CD4-positive, alpha-beta T cell (primary cell): ENCODE measurements around the gene NRF1. TPM values are rescaled to one million over a fixed set of nuclear protein-coding genes. Genes with fewer than 3 reads are reported as not detected.

ENCODE experiments used
- ATAC-seq: fragments of 200-7000 bp; cut with Tn5 transposase; one replicate; pipeline ENCODE4 v1.10.0; 2022; ENCODE audit warnings: mild to moderate bottlenecking; ENCODE audit not compliant: poor library complexity
- CTCF ChIA-PET: fragments of 350-600 bp; sonication (Branson Sonifier 250); formaldehyde crosslinking; loops from one replicate; lab custom pipeline; 2021; ENCODE audit warnings: antibody characterized with exemption, inconsistent platforms; lab: Charles Lee
- POLR2A ChIA-PET: fragments of 350-600 bp; sonication (Branson Sonifier 250); formaldehyde crosslinking; loops from one replicate; lab custom pipeline; 2021; ENCODE audit warnings: antibody characterized with exemption, inconsistent platforms; lab: Charles Lee
- DNase-seq, 14 experiments: peaks; one replicate each; pipeline ENCODE4 v3.0.0-alpha.2; 2013 to 2020; ENCODE audit warnings: mixed read lengths in 2 of 14
- H3K27ac ChIP-seq, 2 donors: one replicate each; pipeline versions ENCODE4 v1.5.1 to v1.7.0; 2013; ENCODE audit warnings: low read length in 2 of 2, low read depth in 1 of 2, mild to moderate bottlenecking in 1 of 2
- H3K27me3 ChIP-seq, 2 experiments: 1 replicate in 1 of 2; 2 replicates in 1 of 2; pipeline versions ENCODE4 v1.6.1 to v1.7.0; 2013; ENCODE audit warnings: low read length in 2 of 2, control low read depth in 1 of 2, mild to moderate bottlenecking in 1 of 2, moderate library complexity in 1 of 2; ENCODE audit not compliant: insufficient read depth in 2 of 2, control insufficient read depth in 1 of 2
- H3K36me3 ChIP-seq: one replicate; pipeline ENCODE4 v1.6.1; 2013; ENCODE audit warnings: low read length, control low read depth; ENCODE audit not compliant: insufficient read depth
- H3K4me1 ChIP-seq: one replicate; pipeline ENCODE4 v1.6.1; 2013; ENCODE audit warnings: low read length, control low read depth; ENCODE audit not compliant: insufficient read depth
- H3K4me3 ChIP-seq: one replicate; pipeline ENCODE4 v1.5.1; 2013; ENCODE audit warnings: mild to moderate bottlenecking, low read length, moderate library complexity
- H3K9me3 ChIP-seq, 2 experiments: 1 replicate in 1 of 2; 2 replicates in 1 of 2; pipeline versions ENCODE4 v1.6.1 to v1.7.0; 2013; ENCODE audit warnings: low read length in 2 of 2, mild to moderate bottlenecking in 2 of 2, control low read depth in 1 of 2, moderate library complexity in 1 of 2; ENCODE audit not compliant: control insufficient read depth in 1 of 2, insufficient read depth in 1 of 2
- H3K27ac Mint-ChIP-seq: one replicate; pipeline ENCODE4 v1.8.0; 2020; ENCODE audit warnings: mixed read lengths
- H3K27me3 Mint-ChIP-seq: one replicate; pipeline ENCODE4 v1.8.0; 2021; ENCODE audit warnings: mixed read lengths
- H3K36me3 Mint-ChIP-seq: one replicate; pipeline ENCODE4 v1.8.0; 2021; ENCODE audit warnings: low read depth, mixed read lengths
- H3K4me1 Mint-ChIP-seq: one replicate; pipeline ENCODE4 v1.8.0; 2021; ENCODE audit warnings: low read depth, mixed read lengths
- H3K4me3 Mint-ChIP-seq: one replicate; pipeline ENCODE4 v1.8.0; 2020; ENCODE audit warnings: mild to moderate bottlenecking, mixed read lengths
- H3K9me3 Mint-ChIP-seq: one replicate; pipeline ENCODE4 v1.8.0; 2020; ENCODE audit warnings: mixed read lengths
- intact Hi-C, 2 experiments: fragments of 100-400 bp; cut with DNase I in 1 of 2; cut with micrococcal nuclease in 1 of 2; formaldehyde crosslinking; loops; one replicate each; pipeline versions ENCODE4 v1.15.1 to v1.9.0; 2023 to 2025; cut with DNase I, micrococcal nuclease
- total RNA-seq, 174 experiments: library from RNA in 2 of 174; stranded (reverse) in 2 of 174; gene quantifications; one replicate each; pipeline ENCODE4 v1.2.3 and lab custom pipeline; 2021 to 2026
- TF ChIP-seq, protein P1 (sequence below): fragments of 200-600 bp; IDR thresholded peaks from one replicate; pipeline ENCODE4 v1.8.0; 2022; ENCODE audit warnings: antibody characterized with exemption, mild to moderate bottlenecking

The NRF1 gene
- total RNA-seq, 2 experiments from 2014 or later, result 35.4 to 36.1 TPM

- POLR2A ChIA-PET, result no interaction called here
- Mint-ChIP-seq H3K9me3 (no peaks in the 10 kb centered on the region), H3K4me3 (no peak overlapping the region)
These were observed 158.6 kb downstream of the NRF1 start for GRCh38 chr7:129769866-129770808.

GRCh38 chr7:129771201-129771927, 159.8 kb downstream of the NRF1 start:
- ATAC-seq, result no peak
- H3K4me3 Mint-ChIP-seq, result no peak overlapping the region
- POLR2A ChIA-PET, result no interaction called here
- H3K4me3 ChIP-seq, result no peak overlapping the region
- no peaks in the 10 kb centered on the region for H3K36me3 Mint-ChIP-seq
- CTCF ChIA-PET, result no interaction called here
- DNase-seq, result peak in 1 of 14 experiments; percentile 23
- H3K9me3 ChIP-seq, result peaks cover 0 to 7% of the 10 kb centered on the region in 2 experiments
- H3K4me1 Mint-ChIP-seq, result no peaks in the 10 kb centered on the region
- peaks cover 9% of the 10 kb centered on the region for H3K4me1 ChIP-seq
- H3K27ac Mint-ChIP-seq, result no peak overlapping the region
- intact Hi-C loops, result no loop called here
- TF ChIP-seq, protein P1, sequence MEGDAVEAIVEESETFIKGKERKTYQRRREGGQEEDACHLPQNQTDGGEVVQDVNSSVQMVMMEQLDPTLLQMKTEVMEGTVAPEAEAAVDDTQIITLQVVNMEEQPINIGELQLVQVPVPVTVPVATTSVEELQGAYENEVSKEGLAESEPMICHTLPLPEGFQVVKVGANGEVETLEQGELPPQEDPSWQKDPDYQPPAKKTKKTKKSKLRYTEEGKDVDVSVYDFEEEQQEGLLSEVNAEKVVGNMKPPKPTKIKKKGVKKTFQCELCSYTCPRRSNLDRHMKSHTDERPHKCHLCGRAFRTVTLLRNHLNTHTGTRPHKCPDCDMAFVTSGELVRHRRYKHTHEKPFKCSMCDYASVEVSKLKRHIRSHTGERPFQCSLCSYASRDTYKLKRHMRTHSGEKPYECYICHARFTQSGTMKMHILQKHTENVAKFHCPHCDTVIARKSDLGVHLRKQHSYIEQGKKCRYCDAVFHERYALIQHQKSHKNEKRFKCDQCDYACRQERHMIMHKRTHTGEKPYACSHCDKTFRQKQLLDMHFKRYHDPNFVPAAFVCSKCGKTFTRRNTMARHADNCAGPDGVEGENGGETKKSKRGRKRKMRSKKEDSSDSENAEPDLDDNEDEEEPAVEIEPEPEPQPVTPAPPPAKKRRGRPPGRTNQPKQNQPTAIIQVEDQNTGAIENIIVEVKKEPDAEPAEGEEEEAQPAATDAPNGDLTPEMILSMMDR, result no peak
- no peaks in the 10 kb centered on the region for H3K9me3 Mint-ChIP-seq
- peaks cover 22% of the 10 kb centered on the region for H3K27me3 Mint-ChIP-seq
- H3K27me3 ChIP-seq, result peaks cover 0 to 4% of the 10 kb centered on the region in 2 experiments
- no peak overlapping the region for H3K27ac ChIP-seq
- no peaks in the 10 kb centered on the region for H3K36me3 ChIP-seq

More at GRCh38 chr7:129769866-129770808, 158.6 kb downstream of the NRF1 start:
- intact Hi-C loops, result no loop called here
- Histone ChIP-seq H3K9me3 (peaks cover 0 to 7% of the 10 kb centered on the region in 2 experiments), H3K4me1 (peaks cover 9% of the 10 kb centered on the region), H3K27me3 (no peaks in the 10 kb centered on the region), H3K36me3 (no peaks in the 10 kb centered on the region), H3K4me3 (no peak overlapping the region), H3K27ac (no peak overlapping the region)
- no peak for ATAC-seq
- Mint-ChIP-seq H3K4me1 (no peaks in the 10 kb centered on the region), H3K27me3 (peaks cover 11% of the 10 kb centered on the region), H3K36me3 (no peaks in the 10 kb centered on the region), H3K27ac (no peak overlapping the region)
- CTCF ChIA-PET, result no interaction called here
- TF ChIP-seq, protein P1, result no peak
- DNase-seq, result no peak

- Mint-ChIP-seq H3K36me3 (no peaks in the 10 kb centered on the region), H3K27ac (no peak overlapping the region)
- CTCF ChIA-PET, result no interaction called here
These were observed 160.5 kb downstream of the NRF1 start for GRCh38 chr7:129771928-129772479.

More at GRCh38 chr7:129771928-129772479, 160.5 kb downstream of the NRF1 start:
- Mint-ChIP-seq H3K9me3 (no peaks in the 10 kb centered on the region), H3K4me1 (no peaks in the 10 kb centered on the region), H3K27me3 (peaks cover 24% of the 10 kb centered on the region), H3K4me3 (no peak overlapping the region)
- Histone ChIP-seq H3K27me3 (peaks cover 2 to 4% of the 10 kb centered on the region in 2 experiments), H3K4me3 (no peak overlapping the region), H3K9me3 (peaks cover 0 to 7% of the 10 kb centered on the region in 2 experiments), H3K36me3 (no peaks in the 10 kb centered on the region), H3K4me1 (peaks cover 7% of the 10 kb centered on the region), H3K27ac (no peak overlapping the region)
- intact Hi-C loops, result no loop called here
- TF ChIP-seq, protein P1, result no peak
- POLR2A ChIA-PET, result no interaction called here
- DNase-seq (no peak), ATAC-seq (no peak)
